ENCODE data around the gene SEMA4B.
"Not testable (repeated sequence)": the region's sequence is repeated elsewhere in the genome, so short reads cannot be mapped to it uniquely, and the experiment has no call there.

Gene SEMA4B

GRCh38 chr15:90228960-90229359, 27.8 kb downstream of the SEMA4B start:
- DNase-seq = no peak

- DNase-seq = no peak
These were observed 29.0 kb downstream of the SEMA4B start for GRCh38 chr15:90230071-90230494.

- DNase-seq = no peak
These were observed 29.5 kb downstream of the SEMA4B start for GRCh38 chr15:90230610-90231009.

GRCh38 chr15:90231028-90232017, 30.2 kb downstream of the SEMA4B start:
- DNase-seq = peak; percentile 87 to 90

GRCh38 chr15:90232196-90232595, 31.1 kb downstream of the SEMA4B start:
- DNase-seq = peak in 1 of 2 donors; percentile 31

- no peak for DNase-seq
These were observed 31.8 kb downstream of the SEMA4B start for GRCh38 chr15:90232941-90233386.

- DNase-seq = peak; percentile 97 to 99
These were observed 32.4 kb downstream of the SEMA4B start, which contains the start of gene CIB1 for GRCh38 chr15:90233387-90234095. Gene CIB1, minus strand, starts transcription at chr15:90233941. Its CDS starts 56 bp downstream, at chr15:90233885.

- DNase-seq = no peak
These were observed 33.2 kb downstream of the SEMA4B start, which contains the start of gene GDPGP1 for GRCh38 chr15:90234096-90234988. Gene GDPGP1, plus strand, starts transcription at chr15:90234209. Its CDS starts 6,700 bp downstream, at chr15:90240909.

- DNase-seq = no peak
These were observed 38.2 kb downstream of the SEMA4B start for GRCh38 chr15:90239371-90239770.

- no peak for DNase-seq
These were observed 39.7 kb downstream of the SEMA4B start for GRCh38 chr15:90240856-90241255.

- DNase-seq = no peak
These were observed 40.4 kb downstream of the SEMA4B start for GRCh38 chr15:90241343-90242192.

- no peak for DNase-seq
These were observed 43.0 kb downstream of the SEMA4B start for GRCh38 chr15:90243943-90244639.

GRCh38 chr15:90248789-90249202, 47.7 kb downstream of the SEMA4B start:
- no peak for DNase-seq

- DNase-seq = peak; percentile 74 to 80
These were observed 48.2 kb downstream of the SEMA4B start, which contains the start of gene TTLL13 for GRCh38 chr15:90249203-90249863. Gene TTLL13, plus strand, starts transcription at chr15:90249556. Its CDS starts 1,075 bp downstream, at chr15:90250631.

- no peak for DNase-seq
These were observed 56.6 kb downstream of the SEMA4B start for GRCh38 chr15:90257776-90258175.

- DNase-seq = no peak
These were observed 58.4 kb downstream of the SEMA4B start for GRCh38 chr15:90259524-90259923.

GRCh38 chr15:90260731-90261130, 59.6 kb downstream of the SEMA4B start:
- not testable (repeated sequence) for DNase-seq

GRCh38 chr15:90261811-90262210, 60.7 kb downstream of the SEMA4B start:
- DNase-seq = no peak

- no peak for DNase-seq
These were observed 61.3 kb downstream of the SEMA4B start for GRCh38 chr15:90262426-90262825.

GRCh38 chr15:90264671-90265070, 63.5 kb downstream of the SEMA4B start:
- DNase-seq = peak in 1 of 2 donors; percentile 26
